Effector CD8-positive, alpha-beta T cell (primary cell): ENCODE data around the gene ZNF71.
"Not testable (repeated sequence)": the region's sequence is repeated elsewhere in the genome, so short reads cannot be mapped to it uniquely, and the experiment has no call there.

Experiments
- DNase-seq: peaks from one replicate; lab custom pipeline; 2025; lab: John Stamatoyannopoulos, UW

The ZNF71 gene

DNA sequence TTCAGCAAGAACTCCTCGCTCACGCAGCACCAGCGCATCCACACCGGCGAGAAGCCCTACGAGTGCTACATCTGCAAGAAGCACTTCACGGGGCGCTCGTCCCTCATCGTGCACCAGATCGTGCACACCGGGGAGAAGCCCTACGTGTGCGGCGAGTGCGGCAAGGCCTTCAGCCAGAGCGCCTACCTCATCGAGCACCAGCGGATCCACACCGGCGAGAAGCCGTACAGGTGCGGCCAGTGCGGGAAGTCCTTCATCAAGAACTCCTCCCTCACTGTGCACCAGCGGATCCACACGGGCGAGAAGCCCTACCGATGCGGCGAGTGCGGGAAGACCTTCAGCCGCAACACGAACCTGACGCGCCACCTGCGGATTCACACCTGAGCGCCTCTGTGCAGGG, 27.3 kb downstream of the ZNF71 start:
- DNase-seq: no peak

DNA sequence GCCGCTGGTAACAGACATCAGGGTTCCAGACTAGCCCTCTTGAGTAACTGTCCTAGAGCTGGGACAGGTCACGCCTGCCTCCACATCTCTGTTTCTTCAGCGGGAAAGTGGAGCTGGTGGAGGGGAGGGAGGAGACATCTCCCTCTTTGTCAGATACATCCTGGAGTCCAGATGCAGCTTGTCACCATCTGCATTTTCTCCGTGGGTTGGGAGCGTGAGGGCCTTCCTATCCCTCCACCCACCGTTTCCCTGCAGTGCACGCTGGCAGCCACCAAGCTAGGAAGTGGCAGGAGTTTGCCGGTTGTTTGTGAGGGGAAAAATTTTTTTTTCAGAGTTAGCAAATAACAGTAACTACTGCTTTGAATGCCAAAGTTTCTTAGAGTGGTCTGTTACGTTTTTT, 27.9 kb downstream of the ZNF71 start:
- DNase-seq: no peak

DNA sequence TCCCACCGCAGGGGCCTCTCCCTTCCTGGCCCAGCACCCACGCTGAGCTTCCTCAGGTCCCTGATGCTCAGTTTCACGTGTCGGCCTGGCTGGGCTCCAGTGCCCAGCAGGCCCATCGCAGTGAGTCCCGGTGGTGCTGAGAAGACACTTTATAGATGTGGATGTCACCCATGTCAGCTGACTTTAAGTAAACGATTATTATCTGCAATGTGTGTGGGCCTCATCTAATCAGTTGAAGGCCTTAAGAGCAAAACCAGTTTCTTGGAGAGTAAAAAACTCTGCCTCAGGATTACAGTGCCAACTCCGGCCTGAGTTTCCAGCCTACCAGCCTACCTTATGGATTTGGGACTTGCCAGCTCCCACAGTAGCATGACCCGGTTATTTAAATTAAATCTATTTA, 30.6 kb downstream of the ZNF71 start:
- DNase-seq: no peak

DNA sequence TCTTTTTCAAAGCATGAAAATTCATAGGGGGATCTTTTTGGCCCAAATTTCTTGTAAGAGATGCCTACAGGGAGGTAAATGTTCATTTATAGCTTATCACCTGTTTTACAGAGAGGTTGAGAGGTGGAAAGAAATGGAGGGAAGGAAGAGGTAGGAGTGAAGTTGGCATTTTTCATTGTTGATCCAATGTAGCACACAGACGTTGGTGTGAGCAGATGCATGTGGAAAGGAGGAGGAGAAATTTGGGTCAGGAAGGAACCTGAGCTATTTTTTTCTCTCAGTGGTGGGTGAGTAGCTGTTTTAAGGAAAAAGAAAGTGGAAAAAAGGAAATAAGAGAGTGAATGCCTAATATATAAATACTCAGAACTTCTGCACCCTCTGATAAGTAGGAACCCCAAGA, 37.9 kb downstream of the ZNF71 start:
- no peak for DNase-seq

DNA sequence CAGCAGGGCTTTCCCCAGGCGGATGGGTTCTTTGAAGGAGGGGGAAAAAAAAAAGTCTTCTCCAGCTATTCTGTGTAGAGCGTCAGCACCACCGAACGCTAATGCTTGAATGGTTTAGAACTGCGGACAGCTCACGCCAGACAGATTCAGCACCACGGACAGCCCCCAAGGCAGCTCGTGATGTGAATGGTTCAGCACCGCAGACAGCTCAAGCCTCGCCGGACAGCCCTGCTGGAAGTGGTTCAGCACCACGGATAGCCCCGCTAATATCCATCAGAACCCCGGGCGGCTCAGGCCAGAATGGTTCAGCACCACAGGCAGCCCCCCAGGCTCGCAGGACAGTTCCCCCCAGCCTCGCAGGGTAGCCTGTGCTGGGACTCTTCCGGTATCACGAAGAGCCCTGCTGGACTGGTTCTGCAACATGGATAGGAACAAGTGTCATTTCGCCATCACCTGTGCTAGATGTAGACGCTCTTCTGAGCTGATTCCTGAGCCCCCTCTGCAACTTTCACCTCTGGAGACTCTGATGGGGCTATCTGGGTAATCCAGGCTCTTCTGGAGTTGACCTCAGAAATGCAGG, 43.0 kb downstream of the ZNF71 start:
- DNase-seq: no peak

DNA sequence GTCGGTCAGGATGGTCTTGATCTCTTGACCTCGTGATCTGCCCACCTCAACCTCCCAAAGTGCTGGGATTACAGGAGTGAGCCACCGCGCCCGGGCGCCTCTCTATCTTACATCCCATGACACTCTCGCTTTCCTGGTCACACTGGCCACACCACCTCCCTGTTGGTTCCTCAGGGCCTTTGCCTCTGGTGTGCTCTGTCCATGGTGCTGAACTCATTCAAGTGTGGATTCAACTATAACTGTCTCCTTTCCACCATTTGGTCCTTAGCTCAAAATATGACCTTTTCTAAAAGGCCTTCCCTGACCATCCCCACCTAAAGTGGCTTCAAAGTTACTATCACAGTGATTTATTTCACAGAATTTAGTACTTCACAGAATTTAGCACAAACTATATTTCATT, 44.1 kb downstream of the ZNF71 start:
- DNase-seq: no peak

DNA sequence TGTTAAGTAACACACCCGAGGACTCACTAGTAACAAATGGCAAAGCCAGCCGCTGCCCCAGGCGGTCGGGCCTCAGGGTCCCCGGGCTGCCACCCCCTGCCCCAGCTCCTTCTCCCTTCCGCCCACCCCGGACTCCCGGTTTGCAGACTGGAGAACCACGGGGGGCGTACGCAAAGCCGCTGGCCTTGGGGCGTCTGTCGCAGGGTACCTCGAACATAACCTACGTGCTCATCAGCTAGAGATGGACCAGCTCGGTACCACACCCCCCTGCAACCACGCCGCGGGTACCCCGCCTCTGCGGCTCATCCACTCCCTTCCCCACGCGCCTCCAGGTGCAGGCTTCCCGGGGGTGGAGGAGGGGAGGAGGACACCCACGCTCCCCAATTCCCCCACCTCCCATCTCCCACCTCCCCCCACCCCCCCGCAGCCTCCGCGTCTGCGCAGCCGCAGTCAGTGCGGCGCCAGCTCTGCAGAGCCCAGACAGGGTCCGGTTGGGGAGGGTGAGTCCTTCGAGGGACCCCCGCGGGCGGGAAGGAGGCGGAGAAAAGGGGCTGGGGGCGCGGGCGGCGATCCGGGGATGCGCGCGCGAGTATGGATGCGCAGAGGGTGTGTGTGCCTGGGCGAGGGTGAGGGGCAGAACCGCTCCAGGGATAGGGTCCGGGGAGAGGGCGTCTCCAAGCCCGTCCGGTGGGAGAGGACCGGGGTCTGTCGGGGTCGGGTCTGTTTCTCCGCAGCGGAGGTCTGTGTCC, 47.8 kb downstream of the ZNF71 start, which contains the start of gene SMIM17:
Gene SMIM17 (plus strand): TSS at position 449 of the 749 bp plus-strand sequence. CDS start 2,509 bp downstream, outside the sequence.
- no peak for DNase-seq

DNA sequence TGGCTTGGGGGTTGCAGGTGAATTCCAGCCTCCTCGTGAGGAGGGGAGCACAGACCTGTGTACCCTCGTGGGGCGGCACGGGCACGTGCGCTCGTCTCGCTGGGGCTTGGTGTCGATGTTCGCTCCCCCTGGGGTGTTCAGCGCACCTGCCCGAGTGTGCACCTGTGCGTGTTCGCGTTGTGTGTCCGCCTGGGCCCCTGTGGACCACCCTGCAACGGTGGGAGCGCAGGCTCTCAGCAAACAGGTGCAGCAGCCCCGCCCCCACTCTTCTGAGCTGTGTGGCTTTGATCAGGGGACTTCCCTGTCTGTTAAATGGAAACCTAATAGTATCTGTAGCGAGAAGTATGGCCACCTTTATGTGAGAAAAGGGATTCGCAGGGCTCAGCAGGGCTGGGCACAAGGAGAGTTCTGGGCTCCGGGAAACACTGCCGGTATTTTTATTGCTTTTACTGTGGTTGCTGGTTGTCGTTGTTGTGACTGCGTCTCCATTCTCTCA, 48.4 kb downstream of the ZNF71 start:
- DNase-seq: no peak

DNA sequence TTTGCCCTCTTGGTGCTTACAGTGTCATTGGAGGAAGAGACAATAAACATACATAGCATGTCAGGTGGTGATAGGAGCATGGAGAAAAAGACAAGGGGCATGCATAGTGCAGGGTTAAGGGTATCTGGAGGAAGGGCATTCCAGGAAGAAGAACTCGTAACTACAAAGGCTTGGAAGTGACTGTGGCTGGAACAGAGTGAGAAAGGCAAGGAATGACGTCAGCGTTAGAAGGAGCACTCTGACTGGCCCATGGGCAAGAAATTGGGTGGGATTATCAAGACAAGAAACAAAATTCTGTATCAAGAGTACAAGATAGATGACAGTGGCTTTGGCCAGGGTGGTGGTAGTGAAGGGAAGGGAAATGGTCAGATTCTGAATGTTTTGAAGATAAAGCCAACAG, 59.0 kb downstream of the ZNF71 start:
- DNase-seq: no peak

DNA sequence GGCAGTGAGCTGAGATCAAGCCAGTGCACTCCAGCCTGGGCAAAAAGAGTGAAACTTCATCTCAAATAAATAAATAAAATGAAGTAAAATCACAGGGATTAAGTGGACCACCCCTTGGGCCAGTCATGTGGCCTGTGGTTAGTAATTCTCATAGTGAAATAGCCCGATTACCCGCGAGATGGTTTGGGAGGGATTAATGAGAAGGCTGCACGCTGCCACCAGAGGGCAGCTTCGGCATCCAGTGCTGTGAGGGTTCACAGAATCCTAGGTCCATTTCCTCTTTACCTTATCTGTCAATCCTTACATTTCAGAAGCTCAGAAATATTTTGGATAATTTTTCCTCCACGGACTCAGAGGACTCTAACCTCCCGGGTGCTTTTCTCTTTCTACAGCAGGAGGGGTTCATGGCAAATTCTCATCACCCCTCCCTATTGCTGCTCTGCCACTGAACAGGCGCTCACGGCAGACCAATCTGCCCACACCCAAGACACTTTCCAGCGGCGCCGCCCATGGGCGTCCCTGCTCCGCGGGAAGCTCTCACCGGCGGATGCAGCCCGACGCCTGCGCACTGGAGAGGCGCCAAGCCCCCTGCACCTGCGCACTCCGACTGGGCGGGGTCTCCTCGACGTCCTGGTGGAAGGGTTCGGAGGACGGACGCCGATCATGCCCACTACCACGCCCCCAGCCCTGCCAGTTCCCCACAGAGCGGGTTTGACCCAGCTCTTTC, 65.4 kb downstream of the ZNF71 start:
- no peak for DNase-seq

DNA sequence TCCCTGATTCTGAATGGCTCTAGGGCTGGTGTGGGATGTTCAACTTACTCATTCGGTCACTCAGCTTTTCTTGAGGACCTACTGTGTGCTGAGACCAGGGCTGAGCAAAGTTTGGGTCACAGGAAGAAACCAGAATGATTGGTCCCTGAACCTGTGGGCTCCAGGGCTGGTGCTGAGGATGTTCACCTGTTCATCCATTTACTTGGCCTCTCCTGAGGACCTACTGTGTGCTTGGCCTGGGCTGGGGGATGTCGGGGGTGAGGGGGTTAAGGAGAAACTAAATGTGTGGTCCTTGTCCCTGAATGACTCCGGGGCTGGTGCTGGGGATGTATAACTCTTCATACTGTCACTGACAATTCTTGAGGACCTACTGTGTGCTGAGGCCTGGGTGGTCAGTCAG, 66.1 kb downstream of the ZNF71 start:
- no peak for DNase-seq

DNA sequence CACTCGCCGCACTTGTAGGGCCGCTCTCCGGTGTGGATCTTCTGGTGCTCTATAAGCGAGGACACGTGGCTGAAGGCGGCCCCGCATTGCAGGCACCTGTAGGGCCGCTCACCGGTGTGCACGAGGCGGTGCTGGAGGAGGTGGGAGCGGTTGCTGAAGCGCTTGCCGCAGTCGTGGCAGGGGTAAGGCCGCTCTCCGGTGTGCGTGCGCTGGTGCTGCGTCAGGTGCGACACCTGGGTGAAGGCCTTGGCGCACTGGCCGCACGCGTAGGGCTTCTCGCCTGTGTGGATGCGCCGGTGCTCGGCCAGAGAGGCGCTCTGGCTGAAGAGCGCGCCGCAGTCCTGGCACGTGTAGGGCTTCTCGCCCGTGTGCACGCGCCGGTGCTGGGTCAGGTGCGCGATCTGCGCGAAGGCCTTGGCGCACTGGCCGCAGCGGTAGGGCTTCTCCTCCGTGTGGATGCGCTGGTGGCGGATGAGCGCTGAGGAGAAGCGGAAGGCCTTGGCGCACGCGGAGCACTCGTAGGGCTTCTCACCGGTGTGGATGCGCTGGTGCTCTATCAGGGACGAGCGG, 68.9 kb downstream of the ZNF71 start:
- no peak for DNase-seq

DNA sequence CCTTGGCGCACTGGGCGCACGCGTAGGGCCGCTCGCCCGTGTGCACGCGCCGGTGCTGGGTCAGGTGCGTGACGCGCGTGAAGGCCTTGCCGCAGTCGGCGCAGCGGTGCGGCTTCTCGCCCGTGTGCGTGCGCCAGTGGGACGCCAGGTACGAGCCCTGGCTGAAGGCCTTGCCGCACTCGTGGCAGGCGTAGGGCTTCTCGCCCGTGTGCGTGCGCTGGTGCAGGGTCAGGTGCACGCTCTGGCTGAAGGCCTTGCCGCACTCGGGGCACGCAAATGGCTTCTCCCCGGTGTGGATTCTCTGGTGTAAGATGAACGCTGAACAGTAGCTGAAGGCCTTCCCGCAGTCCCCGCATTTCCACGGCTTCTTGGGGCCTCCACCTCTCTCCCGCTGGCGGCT, 69.4 kb downstream of the ZNF71 start:
- no peak for DNase-seq

DNA sequence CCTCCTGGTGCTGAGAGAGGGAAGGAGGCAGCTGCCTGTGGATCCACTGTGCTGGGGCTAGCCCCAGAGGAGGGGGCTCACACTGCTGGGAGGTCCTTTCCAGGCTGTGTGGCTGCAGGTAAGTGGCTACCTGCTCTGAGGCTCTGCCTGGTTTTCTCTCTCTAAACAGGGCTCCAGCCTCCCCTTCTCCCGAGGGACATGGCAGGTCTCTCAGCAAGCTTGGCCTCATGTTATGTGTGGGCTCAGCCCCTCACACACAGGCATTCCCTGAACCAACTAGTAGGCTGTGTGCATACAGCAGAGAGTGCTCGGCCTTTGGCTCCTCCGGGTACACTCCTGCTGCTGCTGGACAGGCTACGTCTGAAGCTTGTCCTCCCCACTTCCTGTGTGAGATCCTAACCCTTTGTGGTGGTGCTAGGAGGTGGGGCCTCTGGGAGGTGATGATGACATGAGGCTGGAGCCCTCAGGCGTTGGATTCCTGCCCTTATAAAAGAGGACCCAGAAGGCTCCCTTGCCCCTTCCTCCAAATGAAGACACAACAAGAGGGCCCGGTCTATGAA, 72.3 kb downstream of the ZNF71 start:
- DNase-seq: no peak

DNA sequence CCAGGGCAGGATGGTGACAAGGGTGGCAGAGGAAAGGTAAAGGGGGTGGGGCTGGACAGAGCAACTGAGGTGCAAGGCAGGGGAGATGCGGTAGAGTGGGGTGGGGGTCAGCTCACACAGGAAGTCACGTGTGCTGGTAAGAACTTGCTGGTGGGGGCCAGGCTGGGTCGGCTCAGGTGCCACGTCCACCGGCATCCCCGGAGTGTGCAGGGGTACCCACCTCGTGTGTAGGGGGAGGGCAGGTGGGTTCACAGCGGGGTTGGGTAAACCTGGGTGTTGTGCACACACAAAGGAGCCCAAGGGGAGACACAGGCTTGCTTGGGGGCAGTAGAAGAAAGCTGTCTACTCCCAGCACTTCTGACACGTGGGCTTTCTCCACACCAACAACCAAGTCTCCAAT, 73.6 kb downstream of the ZNF71 start:
- no peak for DNase-seq

DNA sequence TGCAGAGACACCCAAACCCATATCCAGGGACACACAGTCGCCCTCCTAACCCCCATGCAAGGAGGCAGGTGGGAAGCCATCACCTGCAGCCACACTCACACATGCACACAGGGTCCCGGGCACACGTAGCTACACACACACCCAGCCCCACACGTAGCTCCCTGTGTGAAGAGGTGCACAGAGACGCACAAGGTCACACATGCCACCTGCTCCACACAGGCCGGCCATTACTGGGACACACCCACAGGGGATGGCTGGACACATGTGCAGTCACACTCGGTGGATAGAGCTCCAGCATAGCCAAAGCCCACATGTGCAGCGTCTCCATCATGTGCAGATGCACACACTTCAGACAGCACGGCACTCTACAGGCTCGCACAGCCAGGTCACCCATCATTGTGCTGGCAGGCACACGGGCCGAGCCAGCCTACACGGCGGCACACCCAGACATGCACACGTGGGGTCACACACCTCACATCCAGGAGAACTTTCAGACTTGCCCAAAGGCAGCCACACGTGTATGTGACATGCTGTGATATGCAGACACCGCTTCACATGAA, 75.4 kb downstream of the ZNF71 start:
- no peak for DNase-seq

DNA sequence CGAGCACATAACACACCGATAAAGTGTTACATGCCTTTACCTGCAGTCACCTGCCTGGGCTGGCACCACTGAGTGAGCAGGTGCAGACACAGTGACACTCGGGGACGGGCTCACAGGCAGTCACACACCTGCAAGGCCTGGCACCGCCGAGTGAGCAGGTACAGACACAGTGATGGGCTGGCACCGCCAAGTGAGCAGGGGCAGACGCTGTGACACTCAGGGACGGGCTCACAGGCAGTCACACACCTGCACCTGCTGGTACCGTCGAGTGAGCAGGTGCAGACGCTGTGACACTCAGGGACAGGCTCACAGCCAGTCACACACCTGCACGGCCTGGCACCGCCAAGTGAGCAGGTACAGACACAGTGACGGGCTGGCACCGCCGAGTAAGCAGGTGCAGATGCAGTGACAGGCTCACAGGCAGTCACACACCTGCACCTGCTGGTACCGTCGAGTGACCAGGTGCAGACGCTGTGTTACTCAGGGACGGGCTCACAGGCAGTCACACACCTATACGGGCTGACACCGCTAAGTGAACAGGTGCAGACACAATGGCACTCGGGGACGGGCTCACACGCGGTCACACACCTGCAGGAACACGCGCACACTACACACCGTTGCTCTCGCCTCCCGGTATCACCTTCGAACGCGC, 76.0 kb downstream of the ZNF71 start:
- no peak for DNase-seq

DNA sequence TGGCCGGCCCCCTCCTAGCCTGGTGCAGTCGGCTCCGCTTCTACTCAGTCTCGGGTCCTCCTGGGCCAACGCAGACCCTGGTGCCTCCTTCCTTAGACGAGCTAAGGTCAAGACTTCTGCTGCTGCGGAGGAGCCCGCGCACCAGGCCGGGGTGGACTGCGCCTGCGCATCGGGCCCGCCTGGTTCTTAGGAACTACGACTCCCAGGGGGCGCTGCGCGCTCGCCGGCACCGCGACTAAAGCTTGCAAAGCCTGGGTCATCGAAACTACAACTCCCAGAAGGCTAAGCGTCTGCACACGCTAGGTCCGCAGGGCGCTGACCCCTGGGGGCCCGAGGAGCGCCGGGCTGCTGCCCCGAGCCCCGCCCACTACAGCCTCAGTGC, 76.5 kb downstream of the ZNF71 start, which contains the start of gene ZNF835:
Gene ZNF835 (minus strand): TSS at position 145 of the 382 bp plus-strand sequence. CDS start 6,559 bp downstream, outside the sequence.
- DNase-seq: peak; percentile 55

DNA sequence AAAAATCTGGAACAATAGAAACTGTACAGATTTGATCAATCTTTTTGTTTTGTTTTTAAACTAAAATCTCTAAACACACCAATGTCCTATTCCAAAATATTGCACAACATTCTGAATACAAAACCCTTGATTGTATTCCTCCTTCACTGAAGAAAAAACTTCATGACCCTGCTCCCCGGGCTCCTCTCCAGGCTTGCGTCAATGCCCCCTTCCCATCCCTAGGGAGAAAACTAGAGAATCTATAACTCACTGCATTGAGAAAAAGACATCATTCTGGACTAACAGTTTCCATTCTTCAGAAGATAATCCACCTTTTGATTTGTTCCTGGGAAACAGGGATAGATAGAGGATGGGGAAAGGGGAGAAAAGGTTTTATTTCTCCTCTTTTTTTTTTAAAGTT, 77.5 kb downstream of the ZNF71 start:
- DNase-seq: not testable (repeated sequence)
